AML-193 (cell line): ENCODE results near the gene GPER1.

Experiments
- DNase-seq, 2 experiments: peaks; one replicate each; lab custom pipeline; 2025; lab: John Stamatoyannopoulos, UW

GPER1 gene

DNA sequence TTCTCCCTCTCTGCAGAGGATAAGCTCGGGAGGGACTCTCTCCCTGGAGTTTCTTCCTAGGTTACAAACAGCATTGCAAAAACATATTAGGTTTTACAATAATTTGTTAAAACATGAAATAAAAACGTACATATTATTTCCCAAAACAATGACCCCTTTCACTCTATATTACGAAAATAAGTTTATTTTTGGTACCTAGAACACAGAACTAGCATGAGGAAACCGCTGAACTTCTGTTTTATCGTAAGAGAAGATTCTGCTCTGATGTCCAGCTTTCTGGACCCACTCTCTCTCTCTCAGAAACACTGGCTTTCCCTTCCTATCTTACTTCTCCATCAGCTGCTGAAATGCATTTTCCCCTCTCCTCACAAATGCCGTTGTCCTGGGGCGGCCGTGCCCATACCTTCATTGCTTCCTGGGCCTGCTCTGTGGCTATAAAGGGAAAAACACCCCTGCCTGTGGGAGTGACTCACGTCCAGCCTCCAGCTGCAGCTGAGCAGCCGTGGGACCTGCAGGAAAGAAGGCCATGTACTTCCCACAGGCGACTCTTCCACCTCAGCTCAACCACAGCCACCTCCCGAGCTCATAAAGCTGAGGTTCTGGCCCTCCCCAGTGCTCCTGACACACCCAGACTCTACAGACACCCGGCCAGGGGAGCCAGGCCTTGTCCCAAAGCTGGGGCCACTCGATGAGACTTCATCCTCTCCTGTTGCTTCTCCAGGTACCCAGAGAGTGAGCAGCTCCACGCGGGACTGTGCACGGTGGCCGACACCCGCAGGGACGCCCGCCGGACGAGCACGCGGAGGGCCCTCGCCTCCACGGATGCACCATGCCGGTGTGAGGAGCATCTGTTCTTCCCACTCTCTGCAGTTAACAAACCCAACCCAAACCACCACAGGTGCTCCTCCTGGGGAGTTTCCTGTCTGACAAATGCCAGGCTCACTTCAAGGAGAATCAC, 3.1 kb downstream of the GPER1 start:
- DNase-seq, result no peak

DNA sequence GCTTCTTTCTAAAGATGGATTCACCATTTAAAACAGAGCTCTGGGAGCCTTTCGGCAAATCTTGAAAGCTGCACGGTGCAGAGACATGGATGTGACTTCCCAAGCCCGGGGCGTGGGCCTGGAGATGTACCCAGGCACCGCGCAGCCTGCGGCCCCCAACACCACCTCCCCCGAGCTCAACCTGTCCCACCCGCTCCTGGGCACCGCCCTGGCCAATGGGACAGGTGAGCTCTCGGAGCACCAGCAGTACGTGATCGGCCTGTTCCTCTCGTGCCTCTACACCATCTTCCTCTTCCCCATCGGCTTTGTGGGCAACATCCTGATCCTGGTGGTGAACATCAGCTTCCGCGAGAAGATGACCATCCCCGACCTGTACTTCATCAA, 3.7 kb downstream of the GPER1 start:
- no peak for DNase-seq

DNA sequence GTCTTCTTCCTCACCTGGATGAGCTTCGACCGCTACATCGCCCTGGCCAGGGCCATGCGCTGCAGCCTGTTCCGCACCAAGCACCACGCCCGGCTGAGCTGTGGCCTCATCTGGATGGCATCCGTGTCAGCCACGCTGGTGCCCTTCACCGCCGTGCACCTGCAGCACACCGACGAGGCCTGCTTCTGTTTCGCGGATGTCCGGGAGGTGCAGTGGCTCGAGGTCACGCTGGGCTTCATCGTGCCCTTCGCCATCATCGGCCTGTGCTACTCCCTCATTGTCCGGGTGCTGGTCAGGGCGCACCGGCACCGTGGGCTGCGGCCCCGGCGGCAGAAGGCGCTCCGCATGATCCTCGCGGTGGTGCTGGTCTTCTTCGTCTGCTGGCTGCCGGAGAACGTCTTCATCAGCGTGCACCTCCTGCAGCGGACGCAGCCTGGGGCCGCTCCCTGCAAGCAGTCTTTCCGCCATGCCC, 4.3 kb downstream of the GPER1 start:
- no peak for DNase-seq

DNA sequence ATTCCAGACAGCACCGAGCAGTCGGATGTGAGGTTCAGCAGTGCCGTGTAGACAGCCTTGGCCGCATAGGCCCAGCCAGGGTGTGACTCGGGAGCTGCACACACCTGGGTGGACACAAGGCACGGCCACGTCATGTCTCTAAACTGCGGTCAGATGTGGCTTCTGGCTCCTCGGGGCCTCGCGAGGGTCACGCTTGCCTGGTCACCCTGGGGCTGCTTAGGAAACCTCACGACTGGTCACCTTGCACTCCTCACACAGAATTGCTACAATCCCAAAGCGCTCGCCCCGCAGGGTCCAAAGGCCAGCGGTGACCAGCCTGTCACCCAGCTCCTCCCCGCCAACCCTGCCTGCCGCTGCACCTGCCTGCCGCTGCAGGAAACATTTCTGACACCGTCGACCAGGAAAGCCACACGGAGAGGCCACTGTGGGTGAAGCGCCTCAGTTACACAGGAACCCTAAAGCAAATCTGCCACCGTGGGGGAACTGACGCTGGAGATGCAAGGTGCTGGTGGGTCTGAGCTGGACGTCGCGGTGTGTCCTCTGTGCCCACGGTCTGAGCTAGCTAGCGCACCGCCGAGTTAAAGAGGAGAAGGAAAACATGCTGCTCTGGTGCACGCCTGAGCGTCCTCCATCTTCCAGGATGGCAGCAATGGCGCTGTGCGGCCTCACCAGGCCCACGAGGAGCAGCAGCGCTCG, 5.0 kb downstream of the GPER1 start:
- no peak for DNase-seq

DNA sequence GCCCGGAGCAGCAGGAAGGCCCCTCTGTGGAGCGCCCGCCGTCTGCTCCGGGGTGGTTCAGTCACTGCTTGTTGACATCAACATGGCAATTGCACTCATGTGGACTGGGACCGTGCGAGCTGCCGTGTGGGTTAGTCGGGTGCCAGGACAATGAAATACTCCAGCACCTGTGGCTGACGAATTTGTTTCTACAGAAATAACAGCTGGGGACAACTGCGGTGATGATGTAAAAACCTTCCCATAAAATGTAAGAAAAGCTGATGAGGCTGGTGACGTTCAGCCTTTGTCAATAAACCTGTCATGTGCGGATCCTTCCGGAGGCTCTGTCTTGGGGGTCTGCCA, 5.6 kb downstream of the GPER1 start:
- no peak for DNase-seq

DNA sequence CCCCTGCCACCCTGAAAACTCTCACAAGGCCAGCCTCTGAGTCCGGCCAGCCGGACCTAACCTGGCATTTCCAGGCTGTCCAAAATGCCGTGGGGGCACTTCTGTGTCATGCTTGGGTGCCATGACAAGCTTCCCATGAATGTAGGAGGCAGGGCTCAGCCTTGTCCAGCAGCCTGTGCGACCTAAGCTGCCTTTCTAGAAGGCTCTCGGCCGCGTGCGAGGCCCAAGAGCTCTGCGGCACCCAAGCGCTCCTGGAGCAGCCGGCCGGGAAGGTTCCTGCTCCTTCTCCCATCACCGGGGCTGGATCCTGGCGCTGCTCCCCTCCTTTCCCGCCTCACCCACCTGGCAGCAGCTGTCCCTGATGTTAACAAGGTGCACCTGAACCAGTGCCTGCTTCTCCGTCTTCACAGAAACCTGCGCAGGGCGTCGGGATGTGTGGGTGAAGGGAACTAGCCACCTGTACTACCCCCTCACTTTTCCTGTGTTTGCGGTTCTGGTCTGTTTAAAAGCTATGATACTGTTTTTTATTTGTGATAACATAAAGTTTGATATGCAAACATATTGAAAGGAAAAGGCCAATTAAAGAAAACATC, 6.1 kb downstream of the GPER1 start:
- no peak for DNase-seq

DNA sequence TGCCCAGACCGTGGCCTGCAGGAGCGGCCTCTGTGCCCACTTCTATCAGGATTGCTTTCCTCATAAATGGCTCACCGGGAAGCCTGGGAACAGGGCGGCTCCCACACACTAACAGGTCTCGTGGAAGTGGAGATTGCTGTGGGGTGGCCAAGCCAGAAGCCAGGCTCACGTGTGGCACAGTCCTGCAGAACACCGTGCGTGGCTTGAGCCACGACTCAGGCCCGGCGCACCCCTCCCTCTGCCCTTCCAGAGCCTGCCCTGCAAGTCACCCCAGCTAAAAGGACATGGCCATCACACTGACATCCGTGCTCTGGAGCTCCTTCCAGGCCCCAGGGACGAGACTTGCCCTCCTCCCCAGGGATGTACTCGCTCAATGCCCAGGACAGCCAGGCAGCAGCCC, 7.0 kb downstream of the GPER1 start:
- no peak for DNase-seq

DNA sequence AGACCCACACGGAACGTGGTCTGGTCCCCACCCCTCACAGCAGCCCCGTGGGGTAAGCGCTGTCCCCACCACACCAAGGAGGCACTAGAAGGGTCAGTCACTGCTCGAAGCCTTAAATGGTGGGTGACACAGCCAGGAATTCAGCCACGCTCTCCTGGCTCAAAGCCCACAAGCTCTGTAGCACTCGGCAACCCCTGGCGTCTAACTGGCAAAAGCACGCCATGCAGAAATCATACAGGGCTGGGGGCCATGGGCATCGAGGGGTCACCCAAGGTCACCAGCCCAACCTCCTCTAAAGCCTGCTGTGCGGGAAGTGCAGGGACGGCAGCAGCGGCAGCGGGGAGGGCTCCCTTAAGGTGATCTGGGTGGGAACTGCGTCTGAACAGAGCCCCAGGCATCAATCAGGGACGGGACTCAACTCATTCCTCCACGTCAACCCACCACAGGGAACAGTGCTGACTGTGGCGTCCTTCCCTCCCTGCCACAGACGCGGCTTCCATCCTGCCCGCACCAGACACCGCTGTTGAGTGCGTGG, 7.8 kb downstream of the GPER1 start:
- no peak for DNase-seq

DNA sequence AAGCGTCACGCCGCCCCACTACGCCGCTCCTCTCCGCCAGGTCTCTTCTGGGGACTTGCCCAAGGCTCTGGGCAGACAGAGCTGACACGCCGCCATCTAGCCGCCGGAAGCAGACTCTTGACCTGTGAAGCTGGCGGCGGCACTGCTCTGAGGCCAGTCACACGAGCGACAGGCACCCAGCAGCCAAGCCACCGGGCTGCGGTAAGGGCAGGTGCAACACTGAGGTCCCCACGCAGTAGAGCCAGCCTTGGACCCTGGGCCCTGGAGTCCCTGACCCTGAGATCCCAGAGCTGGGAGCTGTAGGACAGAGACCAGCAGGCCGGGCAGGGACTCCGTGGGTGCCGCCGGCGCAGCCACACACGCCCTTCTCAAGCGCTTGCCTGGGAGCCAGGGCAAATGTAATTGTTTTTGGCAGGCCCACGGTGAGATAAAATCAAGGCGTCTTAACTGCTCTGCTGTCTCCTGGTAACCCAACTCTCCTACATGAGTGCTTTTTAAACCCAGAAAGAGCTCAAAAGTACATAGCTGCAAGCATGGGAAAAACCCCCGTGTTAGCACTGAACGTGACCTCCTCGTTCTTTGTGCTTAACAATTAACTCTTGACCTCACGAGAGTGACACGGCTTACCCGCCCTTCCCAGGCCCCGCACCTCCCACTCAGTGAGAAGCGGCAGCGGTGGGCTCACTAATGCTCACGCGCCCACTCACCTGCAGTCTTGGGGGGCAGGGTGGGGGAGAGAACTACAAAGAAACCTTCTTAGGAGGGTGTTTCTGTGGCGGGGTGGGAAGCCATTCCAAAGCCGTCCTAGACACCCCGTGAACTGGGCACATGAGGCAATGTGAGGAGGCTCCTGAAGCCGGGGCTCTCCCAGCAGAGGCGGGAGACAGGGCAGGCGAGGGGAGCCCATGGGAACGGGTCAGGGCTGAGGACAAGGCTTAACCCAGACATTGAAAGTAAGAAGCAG, 8.5 kb downstream of the GPER1 start:
- no peak for DNase-seq

DNA sequence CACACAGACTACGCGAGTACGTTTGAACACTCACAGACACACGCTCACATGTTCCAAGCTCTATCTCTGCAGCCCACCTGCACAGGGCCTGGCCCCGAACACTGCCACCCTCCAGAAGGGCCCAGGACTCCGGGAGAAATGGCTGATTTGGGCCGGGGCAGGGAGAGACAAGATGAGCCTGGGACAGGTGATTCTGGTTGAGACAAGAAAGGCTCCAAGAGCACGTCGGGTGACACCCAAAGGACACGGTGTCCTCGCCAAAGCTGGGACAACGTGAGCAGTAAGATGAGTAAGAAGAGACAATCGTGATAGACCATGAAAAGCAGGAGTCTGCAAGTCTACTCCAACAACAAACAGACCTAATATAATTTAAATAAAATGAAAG, 9.2 kb downstream of the GPER1 start:
- DNase-seq, result no peak

DNA sequence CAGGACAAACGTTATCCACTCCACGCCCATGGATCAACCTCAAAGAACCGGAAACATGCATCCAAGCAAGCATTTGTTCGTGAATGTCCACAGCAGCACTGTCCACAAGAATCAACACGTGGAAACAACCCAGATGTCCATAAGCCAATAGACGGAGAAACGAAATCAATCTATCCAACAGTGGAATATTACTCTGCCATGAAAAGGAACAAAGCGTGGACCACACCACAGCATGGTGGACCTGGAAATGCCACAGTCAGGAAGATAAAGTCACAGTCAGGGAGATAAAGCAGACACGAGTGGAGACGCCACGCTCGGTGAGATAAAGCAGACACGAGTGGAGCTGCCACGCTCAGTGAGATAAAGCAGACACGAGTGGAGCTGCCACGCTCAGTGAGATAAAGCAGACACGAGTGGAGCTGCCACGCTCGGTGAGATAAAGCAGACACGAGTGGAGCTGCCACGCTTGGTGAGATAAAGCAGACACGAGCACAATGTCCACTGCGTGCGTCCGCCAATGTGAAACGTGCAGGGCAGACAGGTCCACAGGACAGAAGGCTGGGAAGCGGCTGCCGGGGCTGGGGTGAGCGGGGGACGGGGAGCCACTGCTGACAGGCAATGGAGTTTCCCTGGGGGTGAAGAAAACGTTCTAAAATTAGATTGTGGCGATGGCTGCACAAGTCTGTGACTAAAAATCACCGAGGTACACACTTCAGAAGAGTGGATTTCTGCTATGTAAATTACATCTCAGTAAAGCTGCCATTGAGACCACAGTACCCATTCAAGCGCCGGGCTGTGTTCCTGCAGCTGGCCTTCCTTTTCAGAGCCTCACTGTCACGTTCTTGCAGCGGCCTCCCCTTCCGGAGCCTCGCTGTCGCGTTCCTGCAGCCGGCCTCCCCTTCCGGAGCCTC, 10.6 kb downstream of the GPER1 start:
- DNase-seq, result no peak

DNA sequence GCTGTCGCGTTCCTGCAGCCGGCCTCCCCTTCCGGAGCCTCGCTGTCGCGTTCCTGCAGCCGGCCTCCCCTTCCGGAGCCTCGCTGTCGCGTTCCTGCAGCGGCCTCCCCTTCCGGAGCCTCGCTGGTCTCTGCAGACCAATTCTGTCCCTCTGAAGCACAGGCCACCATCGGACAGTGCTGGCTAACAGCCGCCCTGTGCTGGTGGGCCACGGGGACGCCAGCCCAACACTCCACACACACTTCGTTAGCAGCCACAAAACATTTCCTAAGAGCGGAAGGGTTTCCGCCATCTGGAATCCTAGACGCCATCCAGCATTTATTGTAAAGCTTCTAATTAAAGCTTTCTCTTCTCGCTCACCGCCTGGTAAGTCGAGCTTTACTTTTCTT, 11.2 kb downstream of the GPER1 start:
- no peak for DNase-seq

DNA sequence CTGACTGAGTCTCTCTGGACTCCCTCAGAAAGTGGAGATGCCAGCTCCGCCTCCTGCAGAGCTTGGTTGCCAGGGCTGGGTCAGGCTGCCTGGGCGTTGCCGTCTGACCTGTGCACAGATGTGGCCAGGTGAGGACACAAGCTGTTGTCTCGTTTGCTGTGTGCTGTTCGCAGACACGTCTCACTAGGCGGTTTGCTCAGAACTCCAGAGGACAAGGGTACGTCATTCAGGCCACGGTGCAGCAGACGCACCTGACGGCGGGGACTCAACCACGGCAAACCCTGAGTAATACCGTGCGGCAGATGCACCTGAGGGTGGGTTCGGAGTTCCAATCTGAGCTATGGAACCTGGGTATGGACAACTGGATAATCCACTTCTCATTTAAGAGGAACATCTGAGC, 11.7 kb downstream of the GPER1 start:
- no peak for DNase-seq

DNA sequence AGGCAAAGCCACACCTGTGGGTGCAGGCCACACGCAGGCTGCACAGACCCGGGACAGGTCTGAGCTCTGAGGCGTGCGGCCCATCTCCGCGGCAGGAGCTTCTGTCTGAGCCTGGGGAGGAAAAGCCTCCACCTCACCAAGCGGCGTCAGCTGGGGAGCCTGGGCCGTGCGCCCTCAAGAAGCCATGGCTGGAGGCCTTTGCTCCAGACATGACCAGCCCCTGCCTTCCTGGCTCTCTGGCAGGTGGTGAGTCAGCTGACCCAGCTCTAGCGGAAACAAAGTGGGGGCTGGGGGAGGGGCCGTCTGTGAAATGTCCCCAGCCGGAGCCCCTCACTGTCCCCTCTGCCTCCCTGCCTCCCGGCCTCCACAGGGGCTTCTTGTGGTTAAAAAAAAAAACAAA, 12.5 kb downstream of the GPER1 start:
- no peak for DNase-seq

DNA sequence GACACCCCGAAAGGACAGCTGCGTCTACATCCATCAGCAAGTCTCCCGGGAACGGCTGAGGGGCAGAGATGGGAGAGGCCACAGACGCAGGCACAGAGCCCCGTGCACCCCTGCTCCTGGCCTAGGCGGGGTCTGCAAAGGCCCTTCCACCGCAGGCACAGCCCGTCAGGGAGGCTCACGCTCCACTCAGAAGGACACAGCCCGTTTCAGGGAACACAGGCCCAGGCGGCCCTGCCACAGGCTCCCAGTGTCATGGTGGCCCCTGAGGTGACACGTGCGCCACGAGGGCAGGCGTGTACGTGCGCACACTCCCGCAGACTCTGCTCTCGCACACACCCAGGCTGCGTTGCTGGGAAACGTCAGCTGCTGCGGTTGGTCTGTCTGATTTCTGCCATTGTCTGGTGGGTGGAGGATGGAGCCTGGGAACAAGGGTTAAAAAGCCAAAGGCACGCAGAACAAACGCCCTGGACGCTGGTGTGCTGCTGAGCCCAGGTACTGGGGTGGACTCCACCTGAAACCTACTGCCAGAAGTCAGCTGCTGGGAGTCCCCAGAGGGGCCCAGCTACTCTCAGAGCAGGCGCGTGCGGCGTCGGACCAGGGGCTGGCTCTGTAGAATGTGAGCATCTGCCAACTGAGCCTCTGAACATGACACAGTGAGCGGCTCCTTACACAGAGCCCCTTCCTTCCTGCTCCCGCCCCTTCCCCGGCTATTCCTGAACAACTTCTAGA, 13.1 kb downstream of the GPER1 start:
- DNase-seq, result no peak

DNA sequence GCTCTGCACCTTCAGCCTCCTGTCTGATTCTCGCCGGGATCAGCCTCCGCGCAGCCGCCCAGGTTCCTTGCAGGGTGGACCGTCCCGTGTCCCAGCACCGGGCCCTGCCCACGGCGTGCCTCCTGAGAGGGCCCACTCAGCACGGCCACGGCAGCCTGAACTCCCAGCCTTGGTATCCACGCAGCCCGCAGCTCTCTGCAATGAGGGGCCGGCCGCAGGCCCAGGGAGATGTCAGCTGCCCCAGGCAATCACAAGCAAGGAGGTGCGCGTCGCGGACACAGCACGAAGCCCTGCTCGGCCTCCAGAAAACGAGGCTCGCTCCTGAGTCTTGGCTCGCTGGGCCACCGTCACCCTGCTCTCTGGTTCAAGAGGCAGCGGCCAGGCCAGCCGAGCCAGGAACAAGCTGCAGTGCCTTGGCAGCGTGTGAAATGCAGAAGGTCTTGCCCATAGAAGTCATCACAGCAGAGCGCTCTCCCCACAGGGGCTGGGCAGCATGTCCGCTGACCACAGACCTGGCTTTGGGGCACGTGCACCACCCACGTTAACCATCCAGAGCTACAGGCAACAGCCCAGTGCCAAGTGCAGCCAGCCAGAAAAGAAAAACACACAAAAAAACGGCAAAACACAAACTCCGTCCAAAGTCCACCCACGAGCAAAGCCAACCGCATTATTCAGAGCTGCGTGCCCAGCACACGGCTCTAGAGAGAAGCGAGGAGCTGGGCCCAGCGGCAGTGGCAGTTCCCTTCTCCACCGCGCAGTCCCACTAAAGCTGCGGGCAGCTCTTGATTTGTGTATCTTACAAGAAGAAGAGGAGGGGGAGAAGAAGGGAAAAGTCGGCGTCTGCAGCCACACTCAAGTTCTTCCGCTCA, 13.9 kb downstream of the GPER1 start:
- DNase-seq, result no peak

DNA sequence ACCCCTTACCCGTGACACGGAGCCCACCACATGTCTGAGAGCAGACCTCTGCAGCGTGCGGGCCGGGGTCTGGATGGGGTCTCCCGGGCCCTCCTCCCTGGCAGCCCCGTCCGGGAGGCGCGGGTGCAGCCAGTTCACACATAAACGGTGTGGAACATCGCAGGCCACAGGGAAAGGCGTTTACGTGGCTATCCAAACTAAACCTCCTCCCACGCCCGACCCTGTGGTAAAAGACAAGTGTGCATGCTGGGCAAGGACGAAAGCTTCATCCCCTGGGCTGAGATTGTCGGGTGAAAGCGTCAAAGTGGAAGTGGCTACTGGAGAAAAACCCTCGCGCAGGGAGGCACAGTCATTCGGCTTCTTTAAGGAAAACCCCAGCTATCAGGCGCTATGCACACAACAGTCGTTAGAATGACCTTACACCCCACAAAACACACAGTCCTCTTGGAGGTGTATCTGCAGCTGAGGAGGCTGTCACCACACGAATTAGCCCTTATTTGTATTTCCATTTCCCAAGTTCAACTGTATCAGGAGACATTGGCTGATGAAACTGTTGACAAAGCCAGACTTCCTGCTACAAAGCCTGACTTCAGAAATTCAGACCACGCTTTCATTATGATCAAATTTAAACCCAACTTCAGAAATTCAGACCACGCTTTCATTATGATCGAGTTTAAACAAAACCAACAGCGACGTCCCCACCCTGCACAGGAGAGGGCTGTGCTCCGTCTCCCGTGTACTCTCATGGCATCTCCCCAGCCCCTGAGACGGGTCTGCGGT, 15.3 kb downstream of the GPER1 start:
- no peak for DNase-seq
